ENCODE measurements around the gene HAUS3. TPM values are rescaled to one million over a fixed set of nuclear protein-coding genes. Genes with fewer than 3 reads are reported as not detected.

The HAUS3 gene
- total and polyA plus RNA-seq, 2 of the 8 experiments (the other 6 are each of a cell fraction or from before 2014, with no cell fraction given) = 3.2 to 14.8 TPM

DNA sequence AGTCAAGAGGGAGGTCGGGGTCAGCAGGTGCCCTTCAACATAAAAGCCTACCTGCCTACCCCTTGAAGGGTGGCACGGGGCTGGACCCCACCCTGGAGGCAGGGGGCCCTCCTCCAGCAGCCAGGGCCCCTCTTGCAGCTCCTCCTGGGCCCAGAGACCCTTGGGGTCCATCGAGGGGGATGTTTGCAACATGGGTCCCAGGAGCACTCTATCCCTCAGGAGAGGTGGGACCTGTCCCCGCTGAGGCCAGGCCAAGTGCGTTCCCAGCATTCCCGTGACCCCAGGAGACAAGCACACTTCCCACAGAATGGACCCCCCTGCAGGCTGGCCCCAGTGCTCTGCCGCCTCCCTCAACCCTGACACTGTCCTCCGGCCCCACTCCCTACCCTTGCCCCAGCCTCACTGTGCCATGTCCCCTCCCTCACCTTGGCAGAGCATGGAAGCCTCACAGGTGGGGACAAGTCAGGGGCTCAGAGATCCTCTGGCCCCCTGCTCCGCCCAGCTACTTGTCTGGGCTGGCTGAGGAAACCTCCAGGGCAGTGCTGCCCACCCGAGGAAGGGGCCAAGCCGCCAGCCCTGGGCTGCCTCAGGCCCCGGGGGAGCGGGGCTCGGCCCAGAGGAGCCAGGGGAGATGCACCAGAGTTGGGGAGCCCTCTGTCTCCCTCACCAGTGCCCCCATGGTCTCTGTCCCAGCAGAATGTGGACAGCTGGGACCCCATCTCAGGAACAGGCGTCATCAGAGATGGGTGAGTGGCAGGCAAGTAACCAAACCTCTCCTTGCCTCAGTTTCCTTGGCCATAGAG is 17.8 kb upstream of the HAUS3 start:
- ChIA-PET CTCF (ENCODE audit: partially characterized antibody) (no interaction called here), POLR2A (ENCODE audit: partially characterized antibody) (interaction anchor here (1.0 kb wide), 1 partner anchor 15 kb away, joined by 3 read pairs; no protein-coding TSS in a partner anchor)
- Histone ChIP-seq H3K27me3 (replicated peaks in 1 of 4; ENCODE audit: control insufficient read depth in 3 of 4, extremely low read depth in 1 of 4, insufficient read depth in 3 of 4, low read length in 3 of 4) (no peaks in the 10 kb centered on the region), H2BK5ac (ENCODE audit: low read depth, low read length) (no peak overlapping the region), H3K18ac (ENCODE audit: extremely low read depth, low read length) (no peak overlapping the region), H3K79me2 (ENCODE audit: control insufficient read depth in 1 of 2, insufficient read depth in 2 of 2, low read length in 2 of 2) (no peaks in the 10 kb centered on the region), H4K20me1 (replicated peaks in 1 of 2; ENCODE audit: control insufficient read depth in 1 of 2, insufficient read depth in 2 of 2, low read length in 2 of 2) (peaks cover 0 to 6% of the 10 kb centered on the region in 2 experiments), H2BK20ac (ENCODE audit: low read length) (no peak overlapping the region), H3K56ac (replicated peaks; ENCODE audit: insufficient read length, low read depth, low read length) (no peak overlapping the region), H2AFZ (ENCODE audit: low read length) (no peak overlapping the region), H3K36me3 (ENCODE audit: control insufficient read depth in 2 of 4, insufficient read depth in 4 of 4, low read length in 3 of 4) (no peaks in the 10 kb centered on the region; a peak in 1 of 8 replicates), H3K27ac (ENCODE audit: low read depth, low read length) (no peak overlapping the region), H2BK12ac (ENCODE audit: low read depth, low read length) (no peak overlapping the region), H3K23ac (ENCODE audit: insufficient read length) (no peak overlapping the region), H2AK5ac (ENCODE audit: low read depth, low read length) (no peak overlapping the region), H3K4me2 (ENCODE audit: insufficient read depth in 1 of 2, low read depth in 2 of 2, low read length in 2 of 2) (no peak overlapping the region; a peak in 1 of 4 replicates), H3K4ac (replicated peaks; ENCODE audit: insufficient read length, low read depth, low read length) (no peak overlapping the region), H4K91ac (replicated peaks; ENCODE audit: insufficient read length, low read length) (no peak overlapping the region), H3K4me3 (ENCODE audit: extremely low read depth in 1 of 4, insufficient read depth in 2 of 4, low read depth in 3 of 4, low read length in 4 of 4) (no peak overlapping the region), H3K79me1 (ENCODE audit: low read depth, low read length) (no peaks in the 10 kb centered on the region), H3K9me3 (ENCODE audit: insufficient read depth in 2 of 2, low read depth in 1 of 2, low read length in 1 of 2) (no peaks in the 10 kb centered on the region), H3K14ac (ENCODE audit: insufficient read length) (no peak overlapping the region), H2BK15ac (ENCODE audit: low read length) (no peak overlapping the region), H3K23me2 (ENCODE audit: low read depth, low read length) (peaks cover 10% of the 10 kb centered on the region; the same call in 1 of the 2 replicates), H4K8ac (ENCODE audit: extremely low read depth, insufficient read depth, low read length) (no peak overlapping the region; the same call in 1 of the 2 replicates), H2BK120ac (replicated peaks; ENCODE audit: low read depth, low read length) (no peak overlapping the region), H3K4me1 (replicated peaks in 1 of 4; ENCODE audit: control insufficient read depth in 3 of 4, insufficient read depth in 4 of 4, low read length in 3 of 4) (peaks cover 0 to 9% (median 4%) of the 10 kb centered on the region in 4 experiments; a peak in 5 of 7 replicates), H4K5ac (ENCODE audit: insufficient read length, low read depth, low read length) (no peak overlapping the region), H3K9ac (replicated peaks in 1 of 4; ENCODE audit: extremely low read depth in 1 of 4, low read depth in 3 of 4, low read length in 3 of 4) (no peak overlapping the region)
- DNase-seq (ENCODE audit: low read depth in 1 of 2, low spot score in 2 of 2) (no peak), FAIRE-seq (no peak)
- 92% methylated on average over 15 of the region's 15 CpGs; no CpG with 5 or more reads in 1 of the 2 experiments for WGBS, 2 experiments (ENCODE audit: extremely low coverage in 1 of 2, insufficient coverage in 1 of 2, insufficient read length in 1 of 2, insufficient replicate concordance in 2 of 2, low coverage in 1 of 2, low lambda C conversion rate in 2 of 2, missing lambda C conversion rate in 1 of 2)
- TF ChIP-seq TEAD4 (IDR thresholded peaks at IDR 0.05; ENCODE audit: low read depth, low read length) (no peak), RNF2 (IDR thresholded peaks at IDR 0.05; ENCODE audit: borderline replicate concordance, low read depth, low read length, missing control alignments, poor library complexity, severe bottlenecking) (no peak), JUND (IDR thresholded peaks at IDR 0.05; ENCODE audit: low read length) (no peak), SUZ12 (IDR thresholded peaks at IDR 0.05; ENCODE audit: low read length) (no peak), PHF8 (conservative IDR thresholded peaks at IDR 0.05; ENCODE audit: low read depth, low read length) (no peak), KDM1A (IDR thresholded peaks at IDR 0.05; ENCODE audit: borderline replicate concordance, low read length) (no peak), KDM4A (IDR thresholded peaks at IDR 0.05; ENCODE audit: low read depth, low read length, severe bottlenecking) (no peak)
- TF ChIP-seq, protein P1, sequence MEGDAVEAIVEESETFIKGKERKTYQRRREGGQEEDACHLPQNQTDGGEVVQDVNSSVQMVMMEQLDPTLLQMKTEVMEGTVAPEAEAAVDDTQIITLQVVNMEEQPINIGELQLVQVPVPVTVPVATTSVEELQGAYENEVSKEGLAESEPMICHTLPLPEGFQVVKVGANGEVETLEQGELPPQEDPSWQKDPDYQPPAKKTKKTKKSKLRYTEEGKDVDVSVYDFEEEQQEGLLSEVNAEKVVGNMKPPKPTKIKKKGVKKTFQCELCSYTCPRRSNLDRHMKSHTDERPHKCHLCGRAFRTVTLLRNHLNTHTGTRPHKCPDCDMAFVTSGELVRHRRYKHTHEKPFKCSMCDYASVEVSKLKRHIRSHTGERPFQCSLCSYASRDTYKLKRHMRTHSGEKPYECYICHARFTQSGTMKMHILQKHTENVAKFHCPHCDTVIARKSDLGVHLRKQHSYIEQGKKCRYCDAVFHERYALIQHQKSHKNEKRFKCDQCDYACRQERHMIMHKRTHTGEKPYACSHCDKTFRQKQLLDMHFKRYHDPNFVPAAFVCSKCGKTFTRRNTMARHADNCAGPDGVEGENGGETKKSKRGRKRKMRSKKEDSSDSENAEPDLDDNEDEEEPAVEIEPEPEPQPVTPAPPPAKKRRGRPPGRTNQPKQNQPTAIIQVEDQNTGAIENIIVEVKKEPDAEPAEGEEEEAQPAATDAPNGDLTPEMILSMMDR (IDR thresholded peaks at IDR 0.05; ENCODE audit: control extremely low read depth in 1 of 3, insufficient read depth in 1 of 3, low read depth in 1 of 3, low read length in 3 of 3) = no peak
